Ramos (cell line): ENCODE results near the gene MME.
"Not testable (repeated sequence)": the region's sequence is repeated elsewhere in the genome, so short reads cannot be mapped to it uniquely, and the experiment has no call there.

Source experiments
- in situ Hi-C: fragments of 300-500 bp; cut with MboI; formaldehyde crosslinking; loops from one replicate; pipeline ENCODE4 v1.14.3; 2022; ENCODE audit warnings: low sequenced_read_pairs; ENCODE audit not compliant: unreplicated experiment

The MME gene

DNA sequence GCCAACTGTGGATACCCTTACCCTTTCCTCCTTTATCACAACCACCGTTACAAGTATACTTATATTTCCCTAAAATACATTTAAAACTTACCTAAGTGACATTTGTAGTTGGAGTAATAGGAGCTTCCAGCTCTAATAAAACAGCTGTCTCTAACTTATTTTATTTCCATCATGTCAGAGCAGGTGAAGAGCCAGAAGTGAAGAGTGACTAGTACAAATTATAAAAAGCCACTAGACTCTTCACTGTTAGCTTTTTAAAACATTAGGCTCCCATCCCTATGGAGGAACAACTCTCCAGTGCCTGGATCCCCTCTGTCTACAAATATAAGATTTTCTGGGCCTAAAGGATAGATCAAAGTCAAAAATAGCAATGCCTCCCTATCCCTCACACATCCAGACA lies 102.3 kb downstream of the MME start:
- in situ Hi-C loops, result no loop called here

DNA sequence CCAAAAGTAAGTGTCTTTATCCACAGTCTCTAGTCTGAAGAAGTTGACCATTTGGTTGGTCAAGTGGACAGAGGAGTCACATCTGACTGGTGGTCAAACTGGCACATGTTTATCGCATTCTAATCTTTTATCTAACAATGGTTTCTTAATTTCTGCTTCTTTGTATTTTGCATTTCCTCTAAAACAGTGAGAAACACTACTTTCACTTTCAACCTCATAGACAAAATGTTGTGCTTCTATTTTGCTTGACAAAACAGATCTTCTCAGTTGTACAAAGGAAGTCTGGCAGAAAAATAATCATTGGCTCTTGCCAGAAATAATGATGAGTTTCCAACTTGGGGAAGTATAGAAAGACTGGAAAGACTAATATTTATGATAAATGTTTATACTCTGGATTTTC lies 103.9 kb downstream of the MME start:
- in situ Hi-C loops, result no loop called here

DNA sequence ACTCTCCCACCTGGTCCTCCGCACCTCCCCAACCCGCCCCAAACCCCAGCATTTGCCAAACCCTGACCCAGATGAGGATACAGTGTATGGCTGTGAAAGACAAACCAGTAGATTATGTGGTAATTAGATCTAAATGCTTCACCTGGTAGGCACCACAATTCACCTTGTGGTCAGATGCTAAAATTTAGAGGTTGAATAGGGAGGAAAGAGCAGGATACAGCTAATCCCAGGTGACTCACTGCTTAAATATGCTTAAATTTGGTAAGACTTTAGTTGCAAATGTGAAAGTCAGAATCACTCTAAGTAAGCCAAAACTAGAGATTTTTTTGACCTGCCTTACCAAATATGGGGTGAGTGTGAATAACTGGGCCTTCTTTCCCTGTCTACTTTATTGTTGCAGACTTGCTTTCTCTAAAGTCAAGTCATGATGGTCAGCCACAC lies 105.5 kb downstream of the MME start:
- in situ Hi-C loops, result no loop called here

DNA sequence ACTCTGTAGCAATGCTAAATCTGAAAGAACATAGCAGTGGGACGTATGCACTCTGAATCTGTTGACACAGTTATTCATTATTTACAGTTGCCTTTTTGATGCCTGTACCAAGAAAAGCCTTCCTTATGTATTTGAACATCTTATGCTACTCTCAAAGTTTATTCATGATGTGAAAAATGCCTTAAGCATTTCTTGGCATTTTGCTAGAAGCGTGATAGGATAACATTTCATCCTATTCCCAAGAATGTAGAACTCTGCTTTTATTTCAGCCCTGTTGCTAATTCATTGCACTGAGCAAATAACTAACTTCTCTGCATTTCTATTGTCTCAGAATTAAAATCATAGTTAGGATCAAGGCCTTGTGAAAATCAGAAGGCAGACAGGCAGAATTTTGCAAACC lies 107.9 kb downstream of the MME start:
- in situ Hi-C loops, result no loop called here

DNA sequence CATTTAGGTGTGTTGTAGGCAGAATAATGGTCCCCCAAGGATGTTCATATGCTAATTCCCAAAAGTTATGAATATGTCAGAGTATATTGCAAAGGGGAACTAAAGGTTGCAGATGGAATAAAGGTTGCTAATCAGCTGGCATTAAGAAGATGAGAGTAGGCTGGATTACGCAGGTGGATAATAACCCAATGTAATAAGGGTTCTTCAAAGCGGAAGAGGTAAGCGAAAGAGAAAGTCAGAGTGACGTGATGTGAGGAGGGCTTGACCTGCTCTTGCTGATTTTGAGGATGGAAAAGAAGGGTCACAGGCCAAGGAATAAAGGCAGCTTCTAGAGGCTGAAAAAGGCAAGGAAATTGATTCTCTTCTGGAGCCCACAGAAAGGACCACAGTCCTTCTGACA lies 109.4 kb downstream of the MME start:
- in situ Hi-C loops, result no loop called here

DNA sequence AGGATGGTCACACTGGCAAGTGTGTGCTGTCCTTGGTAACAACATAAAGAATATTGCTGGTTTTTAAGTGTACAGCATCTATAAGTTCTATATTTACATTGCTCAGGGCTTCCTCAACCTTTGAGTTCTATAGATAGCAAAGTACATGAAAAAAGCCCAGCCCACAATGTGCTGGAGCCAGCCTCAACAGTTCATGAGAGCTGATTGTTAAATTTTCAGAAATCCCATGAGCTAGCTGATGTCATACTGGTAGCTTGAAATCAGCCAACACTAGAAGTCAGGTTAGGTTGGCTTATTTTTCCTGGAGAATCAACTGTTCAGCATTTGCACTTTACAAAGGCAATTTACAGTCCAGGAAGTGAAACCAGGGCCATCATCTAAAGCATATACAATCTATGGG lies 110.6 kb downstream of the MME start:
- in situ Hi-C loops, result no loop called here

DNA sequence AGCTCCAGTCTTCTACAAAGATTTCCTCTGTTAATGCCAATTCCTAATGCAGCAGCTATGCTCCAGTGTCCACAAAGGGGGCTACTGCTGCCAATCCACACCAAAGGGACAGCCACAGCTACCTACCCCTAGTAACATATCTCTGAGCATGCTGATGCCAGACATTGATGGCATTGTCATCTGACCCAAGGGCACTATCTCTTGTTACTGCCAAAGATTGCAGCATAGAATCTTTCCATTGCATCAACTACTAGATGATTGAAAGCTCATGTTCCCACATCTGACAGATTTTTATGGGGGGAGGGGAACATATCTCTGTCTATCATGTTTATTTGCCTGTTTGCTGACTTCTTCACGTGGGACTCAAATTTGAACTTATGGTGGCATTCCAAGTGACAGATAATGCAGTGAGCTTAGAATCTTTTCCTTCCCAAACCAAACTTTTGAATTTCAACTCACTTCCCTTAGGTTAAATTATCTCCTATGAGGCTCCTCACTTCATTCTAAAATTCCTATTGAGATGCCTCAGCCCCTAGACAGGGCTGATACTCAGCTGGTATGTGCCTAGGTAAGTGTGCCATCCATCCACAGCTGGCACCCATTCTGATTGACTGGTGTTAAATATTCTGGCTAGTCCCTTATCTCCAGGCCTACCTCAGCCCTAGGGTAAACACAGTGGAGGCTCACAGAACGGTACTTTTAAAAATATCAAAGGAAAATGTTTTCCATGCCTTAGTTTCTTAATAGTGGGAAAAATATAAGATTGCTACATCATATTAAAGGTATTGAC lies 113.0 kb downstream of the MME start:
- in situ Hi-C loops, result no loop called here

DNA sequence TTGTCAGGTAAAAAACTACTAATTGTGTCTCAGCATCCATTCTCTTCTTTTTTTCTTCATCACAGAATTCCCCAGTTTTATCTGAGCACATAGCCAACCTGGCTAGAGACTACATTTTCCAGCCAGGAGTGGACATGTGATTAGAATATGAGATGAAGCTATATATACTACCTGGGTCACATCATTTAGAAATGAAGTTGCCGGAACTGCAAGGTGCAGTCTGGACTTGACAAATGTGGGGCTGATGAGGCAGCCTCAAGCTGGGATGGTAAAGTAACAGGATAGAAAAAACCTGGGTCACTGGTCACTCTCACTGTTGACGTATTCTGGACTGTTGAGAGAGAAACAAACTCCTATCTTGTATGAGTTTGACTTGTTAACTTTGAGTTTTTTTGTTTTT lies 113.7 kb downstream of the MME start:
- in situ Hi-C loops, result no loop called here

DNA sequence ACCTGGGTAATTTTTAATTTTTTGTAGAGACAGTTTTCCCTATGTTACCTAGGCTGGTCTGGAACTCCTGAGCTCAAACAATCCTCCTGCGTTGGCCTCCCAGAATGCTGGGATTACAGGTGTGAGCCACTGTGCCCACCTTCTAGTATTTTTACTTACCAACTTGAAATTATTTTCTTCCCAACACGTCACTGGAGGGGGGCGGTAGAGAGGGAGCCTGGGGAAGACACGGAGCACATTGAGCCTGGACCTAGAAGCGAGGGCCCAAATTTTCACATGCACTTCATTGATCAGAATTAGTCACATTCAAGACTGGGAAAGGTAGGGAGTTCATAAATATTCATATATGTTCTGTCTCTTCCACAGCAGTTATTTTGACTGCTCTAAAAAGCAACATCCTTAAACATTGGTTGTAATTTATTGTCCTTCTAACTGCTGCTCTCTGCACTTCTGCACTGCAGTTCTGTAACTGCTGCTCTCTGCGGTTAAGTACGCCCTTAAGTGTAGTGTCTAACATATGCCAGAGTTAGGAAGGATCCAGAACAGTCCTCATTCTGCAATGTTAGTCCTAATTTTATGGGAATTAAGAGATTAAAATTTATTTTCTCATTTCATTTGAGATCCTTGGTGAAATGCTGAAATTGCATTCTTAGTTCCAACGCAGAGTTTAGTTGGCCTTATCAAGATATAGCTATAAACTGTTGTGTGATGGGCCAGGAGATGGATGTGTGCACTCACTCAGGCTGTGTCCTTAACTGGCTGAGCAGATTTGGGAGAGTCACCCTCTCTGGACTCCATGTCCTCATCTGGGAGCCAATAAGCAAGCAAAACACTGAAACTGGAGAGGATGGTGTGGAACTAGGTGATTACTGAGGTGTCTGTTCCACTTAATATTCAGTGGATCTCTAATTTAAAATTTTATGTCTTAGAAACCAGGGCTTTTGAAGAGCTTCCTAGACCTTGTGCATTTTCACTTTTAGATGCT lies 115.1 kb downstream of the MME start:
- in situ Hi-C loops, result no loop called here

DNA sequence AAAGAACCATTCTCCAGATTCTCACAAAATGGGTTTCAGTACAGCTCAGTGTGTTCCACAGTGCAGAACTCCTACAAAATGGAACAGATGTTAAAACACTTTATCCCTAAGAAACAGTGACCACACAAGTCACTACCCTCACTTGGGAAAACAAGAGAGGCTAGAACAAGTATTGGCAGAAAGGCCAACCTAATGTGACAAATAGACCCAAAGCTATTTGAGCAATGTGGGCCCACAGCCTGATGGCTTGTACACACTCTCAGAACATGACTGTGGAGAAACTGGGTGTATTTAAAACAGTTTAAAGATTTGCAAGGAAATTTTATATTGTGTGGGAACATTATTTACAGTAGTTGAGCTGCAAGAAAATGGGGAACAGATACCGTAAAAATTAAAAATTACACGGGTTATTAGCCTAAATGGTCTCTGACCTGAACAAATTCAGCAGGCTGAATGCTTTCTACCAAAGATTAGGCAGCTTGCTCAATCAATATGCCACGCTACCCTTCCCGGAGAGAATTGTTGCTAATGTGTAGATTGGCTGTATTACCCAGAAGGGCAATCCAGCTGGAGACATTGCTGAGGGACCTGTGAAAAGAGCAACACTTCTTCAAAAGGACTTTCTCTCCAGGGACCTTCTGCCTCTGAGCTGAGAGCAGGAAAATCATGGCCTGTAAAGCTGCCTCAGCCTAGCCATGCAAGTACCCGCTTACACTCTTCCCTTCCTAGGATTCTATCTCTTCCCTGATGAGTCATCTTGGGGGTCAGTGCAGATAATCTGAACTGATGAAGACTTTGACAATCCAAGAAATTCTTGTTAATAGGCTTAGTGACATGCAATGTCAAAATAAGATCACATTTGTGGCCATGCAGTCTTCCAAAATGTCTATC lies 116.3 kb downstream of the MME start:
- in situ Hi-C loops, result no loop called here

DNA sequence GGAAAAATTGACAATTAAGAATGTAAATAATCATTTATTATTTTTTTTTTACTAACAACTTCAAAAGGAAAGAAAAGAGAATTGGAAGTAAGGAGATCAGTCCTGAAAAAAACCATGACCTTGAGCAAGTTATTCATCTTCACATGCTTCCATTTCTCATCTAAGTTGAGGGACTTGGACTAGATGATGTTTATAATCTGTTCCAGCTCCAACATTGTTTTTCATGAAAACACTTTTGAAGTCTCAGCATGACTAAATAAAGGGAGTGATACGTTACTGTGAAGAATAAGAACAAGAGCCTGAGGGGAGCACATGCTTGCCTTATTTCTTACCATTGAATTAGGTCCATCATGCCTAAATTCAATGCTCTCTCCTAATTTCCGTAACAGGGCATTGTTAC lies 117.7 kb downstream of the MME start:
- in situ Hi-C loops, result no loop called here

DNA sequence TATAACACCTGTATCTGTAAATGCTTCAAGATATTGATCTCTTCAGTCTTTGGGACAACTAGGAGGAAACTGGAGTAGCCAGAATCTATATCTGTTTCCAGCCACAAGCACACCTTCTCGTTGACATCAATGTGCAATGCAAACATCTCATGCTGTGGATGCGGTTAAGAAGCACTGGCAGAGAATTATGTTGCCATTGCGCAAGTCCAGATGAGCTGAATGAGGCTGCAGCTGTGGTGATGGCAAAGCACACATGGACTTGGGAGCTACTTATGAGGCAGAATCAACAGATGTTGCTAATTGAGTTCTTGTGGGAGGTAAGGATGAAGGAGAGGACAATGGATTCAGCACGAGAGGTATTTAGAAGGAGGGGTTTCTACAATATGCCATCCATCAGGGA lies 122.5 kb downstream of the MME start:
- in situ Hi-C loops, result no loop called here

DNA sequence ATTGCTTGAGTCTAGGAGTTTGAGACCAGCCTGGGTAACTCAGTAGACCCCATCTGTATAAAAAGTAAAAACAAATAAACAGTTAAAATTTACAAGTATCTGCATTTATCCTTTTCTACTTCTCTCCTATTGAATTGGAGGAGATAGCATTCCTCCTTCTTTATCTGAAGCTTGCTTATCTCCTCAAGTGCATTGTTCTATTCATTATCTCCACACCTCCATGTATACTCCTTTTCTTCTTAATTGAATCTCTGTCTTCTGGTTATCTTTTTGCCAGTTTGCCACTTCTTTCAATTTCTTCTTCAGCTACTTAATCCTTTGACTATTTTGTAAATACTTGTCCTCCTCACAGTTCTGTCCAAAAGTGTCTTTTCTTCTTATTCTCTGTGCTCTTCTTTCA lies 124.7 kb downstream of the MME start:
- in situ Hi-C loops, result no loop called here

DNA sequence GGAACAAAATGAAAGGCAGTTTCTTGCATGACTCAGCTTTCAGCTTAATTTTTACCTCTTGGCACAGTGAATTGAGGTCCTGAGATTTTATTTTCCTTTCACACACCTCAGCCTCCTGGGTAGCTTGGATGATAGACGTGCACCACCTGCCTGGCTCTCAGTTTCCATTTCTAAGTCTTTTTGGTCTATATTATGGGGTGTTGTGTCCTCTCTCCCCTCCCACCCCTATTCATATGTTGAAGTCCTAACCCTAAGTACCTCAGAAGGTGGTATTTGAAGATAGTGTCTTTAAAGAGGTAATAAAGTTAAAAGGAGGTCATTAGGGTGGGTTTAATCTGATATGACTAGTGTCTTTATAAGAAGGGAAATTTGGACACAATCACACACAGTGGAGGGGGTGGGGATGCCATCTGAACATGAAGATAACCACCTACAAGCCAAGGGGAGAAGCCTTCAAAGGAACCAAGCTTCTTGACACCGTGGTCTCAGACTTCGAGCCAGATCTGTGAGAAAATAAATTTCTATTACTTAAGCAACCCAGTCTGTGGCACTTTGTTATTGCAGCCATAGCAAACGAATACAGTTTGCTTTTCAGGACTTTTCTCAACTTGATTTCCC lies 128.2 kb downstream of the MME start:
- in situ Hi-C loops, result no loop called here

DNA sequence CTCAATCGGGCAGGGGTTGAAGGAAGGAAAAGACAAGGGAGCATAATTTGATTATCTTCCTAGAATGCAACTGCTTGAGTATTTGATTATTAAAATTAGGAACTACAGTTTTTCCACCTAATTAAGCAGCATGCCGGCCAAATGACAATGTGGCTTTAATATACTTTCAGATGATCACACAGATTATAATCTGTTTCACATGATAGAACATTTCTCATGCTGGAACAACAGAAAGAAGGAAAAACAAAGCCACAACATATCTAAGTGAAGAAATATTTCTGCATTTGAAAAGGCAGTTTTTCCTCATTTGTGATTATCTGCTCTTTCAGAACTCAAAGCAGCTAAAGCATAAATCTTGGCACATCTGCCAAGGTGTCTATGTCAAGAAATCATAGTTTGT lies 130.6 kb downstream of the MME start:
- in situ Hi-C loops, result no loop called here

DNA sequence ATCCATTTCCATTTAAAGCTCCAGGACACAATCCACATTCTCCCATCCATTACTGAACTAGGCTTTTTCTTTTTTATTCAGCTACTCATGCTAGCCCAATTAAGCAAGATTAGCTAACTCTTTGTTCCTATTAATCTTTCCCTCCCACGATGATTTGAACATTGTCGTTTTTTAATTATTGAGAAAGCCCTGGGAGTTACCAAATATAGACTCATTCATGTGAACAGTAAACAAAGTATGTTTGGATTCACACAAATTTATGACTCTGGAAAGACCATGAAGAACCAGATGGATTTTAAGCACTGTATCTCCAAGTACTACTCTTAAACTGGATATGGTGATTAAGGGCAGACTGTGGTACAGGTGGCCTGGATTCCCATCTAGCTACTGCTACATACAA lies 131.1 kb downstream of the MME start:
- in situ Hi-C loops, result no loop called here

DNA sequence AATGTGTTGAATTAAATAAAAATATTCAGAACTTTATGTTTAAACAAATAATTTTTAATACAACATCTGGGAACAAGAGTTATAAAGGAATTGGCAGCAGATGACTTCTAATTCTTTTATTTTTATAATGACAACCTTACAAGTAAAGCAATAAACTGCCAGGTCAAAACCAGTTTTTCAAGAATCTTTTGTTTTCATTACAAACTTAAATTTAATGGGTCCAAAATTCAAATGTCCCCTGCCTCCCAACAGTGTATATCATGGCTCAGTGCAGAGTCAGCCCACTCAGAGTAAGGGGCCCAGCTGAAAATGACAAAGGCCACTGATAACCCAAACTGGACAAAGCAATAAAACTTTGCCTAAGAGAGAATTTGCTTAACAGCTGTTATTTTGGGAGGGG lies 131.8 kb downstream of the MME start:
- in situ Hi-C loops, result no loop called here

DNA sequence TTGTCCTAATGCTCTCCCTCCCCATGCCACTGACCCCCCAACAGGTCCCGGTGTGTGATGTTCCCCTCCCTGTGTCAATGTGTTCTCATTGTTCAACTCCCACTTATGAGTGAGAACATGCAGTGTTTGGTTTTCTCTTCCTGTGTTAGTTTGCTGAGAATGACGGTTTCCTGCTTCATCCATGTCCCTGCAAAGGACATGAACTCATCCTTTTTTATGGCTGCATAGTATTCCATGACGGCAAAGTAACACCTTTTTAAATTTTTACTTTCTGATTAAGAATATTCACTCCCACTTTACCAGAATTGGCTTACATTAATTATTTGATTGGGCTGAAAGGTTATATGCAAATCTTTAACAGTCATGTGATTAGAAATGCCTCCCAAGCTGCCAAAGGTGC lies 135.9 kb downstream of the MME start:
- in situ Hi-C loops, result not testable (repeated sequence)

DNA sequence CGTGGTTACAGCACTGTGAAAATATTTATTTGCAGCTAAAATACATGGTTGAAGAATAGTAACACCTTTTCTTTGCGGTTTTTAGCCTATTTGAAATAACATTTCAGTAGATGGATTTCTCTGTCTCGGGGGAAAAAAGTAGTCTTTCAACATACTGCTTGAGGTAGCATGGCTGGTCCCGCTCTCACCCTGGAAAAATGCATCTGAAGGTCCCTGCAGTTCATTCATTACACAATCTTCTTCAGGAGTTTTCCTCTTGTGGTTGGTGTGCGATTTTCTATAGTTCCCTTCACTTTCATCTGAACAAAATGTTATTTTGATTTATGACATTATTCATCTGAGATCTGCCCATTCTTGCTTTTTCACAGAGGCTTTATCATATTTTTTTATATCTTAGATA lies 137.5 kb downstream of the MME start:
- in situ Hi-C loops, result no loop called here

DNA sequence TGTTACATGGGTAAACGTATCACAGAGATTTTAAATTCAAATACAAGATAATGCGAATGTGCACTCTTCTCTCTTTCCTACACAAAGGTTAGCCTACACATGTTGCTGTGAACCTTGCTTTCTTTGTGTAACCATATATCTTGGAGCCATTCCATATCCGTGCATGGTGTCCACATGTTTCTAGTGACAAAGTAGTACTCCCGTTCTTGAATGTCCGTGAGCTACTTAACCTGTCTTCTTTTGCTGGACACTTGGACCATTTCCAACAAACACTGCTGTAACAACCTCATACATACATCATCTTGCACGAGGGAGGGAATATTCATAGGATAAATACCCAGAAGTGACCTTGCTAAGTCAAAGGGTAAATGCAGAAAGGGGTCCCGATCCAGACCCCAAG lies 138.3 kb downstream of the MME start:
- in situ Hi-C loops, result no loop called here
